Panc1 (cell line): Measurements from ENCODE around the gene PLD1. TPM values are rescaled to one million over a fixed set of nuclear protein-coding genes. Genes with fewer than 3 reads are reported as not detected.

Experiments
- ATAC-seq: fragments of 200-7000 bp; cut with Tn5 transposase; 2 replicates; pipeline ENCODE4 v1.9.1; 2020; ENCODE audit warnings: mild to moderate bottlenecking, moderate library complexity
- BruUV-seq: library from RNA; stranded (reverse); fragments of 400-500 nt; replicated peaks from 2 replicates; lab custom pipeline; 2021; lab: Mats Ljungman, UMichigan
- CTCF ChIA-PET: fragments of 300-600 bp; sonication (Branson Sonifier 250); formaldehyde crosslinking; loops from one replicate; lab custom pipeline; 2022; ENCODE audit warnings: antibody characterized with exemption; lab: Charles Lee
- POLR2A ChIA-PET: fragments of 300-600 bp; sonication (Branson Sonifier 250); formaldehyde crosslinking; loops from one replicate; lab custom pipeline; 2022; ENCODE audit warnings: antibody characterized with exemption; lab: Charles Lee
- DNase-seq: peaks from one replicate; pipeline ENCODE4 v3.0.0-alpha.2; 2010; ENCODE audit warnings: low read depth, low spot score
- H3K27ac ChIP-seq: 2 replicates; pipeline ENCODE4 v1.5.1; 2011; ENCODE audit warnings: mild to moderate bottlenecking, low read length, inconsistent platforms
- H3K27me3 ChIP-seq: fragments of 200-500 bp; sonication (Bioruptor generic); 2 replicates; pipeline ENCODE4 v1.6.0; 2014; ENCODE audit warnings: low read length, inconsistent platforms; ENCODE audit not compliant: control insufficient read depth, insufficient read depth
- H3K36me3 ChIP-seq: fragments of 200-500 bp; sonication (Bioruptor generic); 2 replicates; pipeline ENCODE4 v1.5.1; 2014; ENCODE audit warnings: inconsistent platforms, mild to moderate bottlenecking, low read length, moderate library complexity; ENCODE audit not compliant: control insufficient read depth, insufficient read depth
- H3K4me1 ChIP-seq: 2 replicates; pipeline ENCODE4 v1.5.1; 2011; ENCODE audit warnings: inconsistent platforms, mild to moderate bottlenecking, low read length, moderate library complexity; ENCODE audit not compliant: control insufficient read depth, insufficient read depth
- H3K4me3 ChIP-seq, 2 experiments: 2 replicates each; pipeline ENCODE4 v1.5.1; 2011 to 2012; ENCODE audit warnings: low read depth in 2 of 2, low read length in 2 of 2, mild to moderate bottlenecking in 2 of 2, inconsistent platforms in 1 of 2, moderate library complexity in 1 of 2
- H3K9me3 ChIP-seq: fragments of 200-500 bp; sonication (Bioruptor generic); 2 replicates; pipeline ENCODE4 v1.5.1; 2014; ENCODE audit warnings: low read depth, mild to moderate bottlenecking, inconsistent platforms, low read length, moderate library complexity; ENCODE audit not compliant: control insufficient read depth, insufficient read depth
- POLR2AphosphoS5 ChIP-seq: IDR thresholded peaks from 2 replicates; pipeline ENCODE4 v1.6.1; 2012; ENCODE audit warnings: mild to moderate bottlenecking, low read depth, low read length, moderate library complexity
- SIN3A ChIP-seq: IDR thresholded peaks from 2 replicates; pipeline ENCODE4 v1.6.1; 2012; ENCODE audit warnings: low read depth, mild to moderate bottlenecking, low read length, moderate library complexity, borderline replicate concordance; ENCODE audit not compliant: insufficient read depth
- TCF7L2 ChIP-seq: IDR thresholded peaks from 2 replicates; pipeline ENCODE4 v1.6.1; 2011; ENCODE audit warnings: mild to moderate bottlenecking, low read depth, low read length, inconsistent platforms
- in situ Hi-C: cut with HindIII; loops from 2 replicates; pipeline ENCODE4 v1.10.0; 2016; ENCODE audit warnings: low sequenced_read_pairs, low pct_unique_long_range_greater_than_20kb
- intact Hi-C: fragments of 100-400 bp; cut with micrococcal nuclease; formaldehyde crosslinking; loops from one replicate; pipeline ENCODE4 v1.10.0; 2022; ENCODE audit not compliant: unreplicated experiment
- total RNA-seq: library from RNA; stranded (reverse); gene quantifications from one replicate; pipeline ENCODE4 v1.2.1, GENCODE V29; 2021; ENCODE audit not compliant: unreplicated experiment
- TF ChIP-seq, protein P1 (sequence below), 2 experiments: IDR thresholded peaks; 2 replicates each; pipeline ENCODE4 v1.6.1; 2011 to 2012; ENCODE audit warnings: low read depth in 2 of 2, control low read depth in 1 of 2, low read length in 1 of 2, mild to moderate bottlenecking in 1 of 2, moderate library complexity in 1 of 2; ENCODE audit not compliant: insufficient read depth in 1 of 2
- TF ChIP-seq, protein P2 (sequence below): fragments of 450-650 bp; IDR thresholded peaks from 2 replicates; pipeline ENCODE4 v1.5.1; 2017; ENCODE audit warnings: mild to moderate bottlenecking

PLD1 gene
- total RNA-seq, 1 experiment from 2014 or later = 20.6 TPM

DNA sequence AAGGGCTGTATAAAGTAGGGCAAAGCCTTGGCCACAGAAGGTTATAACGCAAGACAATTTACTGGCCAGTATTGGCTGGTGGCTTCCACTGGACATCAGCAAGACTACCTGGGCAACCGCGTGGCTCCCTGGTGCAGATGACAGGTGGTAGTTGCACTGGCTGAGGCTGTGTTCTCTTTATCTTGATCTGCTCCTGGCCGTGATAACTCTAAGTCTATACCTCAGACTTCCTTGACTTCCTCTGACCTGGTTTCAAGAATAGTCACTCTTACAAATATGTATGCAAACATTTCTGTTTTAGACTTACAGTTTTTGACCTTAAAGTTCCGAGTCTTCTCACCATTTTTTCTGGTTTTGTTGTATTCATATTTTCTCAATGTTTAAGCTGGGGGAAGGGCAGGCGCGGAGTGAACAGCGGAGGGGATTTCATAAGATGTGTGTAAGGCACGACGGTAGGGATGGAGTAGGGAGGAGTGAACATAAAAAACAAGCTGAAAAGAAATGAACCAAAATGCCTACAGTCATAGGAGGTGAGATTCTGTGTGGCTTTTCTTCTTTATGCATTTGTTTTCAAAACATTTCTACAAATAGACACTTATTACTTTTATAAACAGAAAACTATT, 17.7 kb upstream of the PLD1 start:
- no TSS peak for BruUV-seq
- Histone ChIP-seq H3K27me3 (no peaks in the 10 kb centered on the region), H3K36me3 (no peaks in the 10 kb centered on the region), H3K9me3 (no peaks in the 10 kb centered on the region), H3K27ac (no peak overlapping the region), H3K4me3 (no peak overlapping the region), H3K4me1 (peaks cover 23% of the 10 kb centered on the region; the same call in 1 of the 2 replicates)
- TF ChIP-seq TCF7L2 (no peak), POLR2AphosphoS5 (no peak), SIN3A (no peak)
- TF ChIP-seq, protein P1, sequence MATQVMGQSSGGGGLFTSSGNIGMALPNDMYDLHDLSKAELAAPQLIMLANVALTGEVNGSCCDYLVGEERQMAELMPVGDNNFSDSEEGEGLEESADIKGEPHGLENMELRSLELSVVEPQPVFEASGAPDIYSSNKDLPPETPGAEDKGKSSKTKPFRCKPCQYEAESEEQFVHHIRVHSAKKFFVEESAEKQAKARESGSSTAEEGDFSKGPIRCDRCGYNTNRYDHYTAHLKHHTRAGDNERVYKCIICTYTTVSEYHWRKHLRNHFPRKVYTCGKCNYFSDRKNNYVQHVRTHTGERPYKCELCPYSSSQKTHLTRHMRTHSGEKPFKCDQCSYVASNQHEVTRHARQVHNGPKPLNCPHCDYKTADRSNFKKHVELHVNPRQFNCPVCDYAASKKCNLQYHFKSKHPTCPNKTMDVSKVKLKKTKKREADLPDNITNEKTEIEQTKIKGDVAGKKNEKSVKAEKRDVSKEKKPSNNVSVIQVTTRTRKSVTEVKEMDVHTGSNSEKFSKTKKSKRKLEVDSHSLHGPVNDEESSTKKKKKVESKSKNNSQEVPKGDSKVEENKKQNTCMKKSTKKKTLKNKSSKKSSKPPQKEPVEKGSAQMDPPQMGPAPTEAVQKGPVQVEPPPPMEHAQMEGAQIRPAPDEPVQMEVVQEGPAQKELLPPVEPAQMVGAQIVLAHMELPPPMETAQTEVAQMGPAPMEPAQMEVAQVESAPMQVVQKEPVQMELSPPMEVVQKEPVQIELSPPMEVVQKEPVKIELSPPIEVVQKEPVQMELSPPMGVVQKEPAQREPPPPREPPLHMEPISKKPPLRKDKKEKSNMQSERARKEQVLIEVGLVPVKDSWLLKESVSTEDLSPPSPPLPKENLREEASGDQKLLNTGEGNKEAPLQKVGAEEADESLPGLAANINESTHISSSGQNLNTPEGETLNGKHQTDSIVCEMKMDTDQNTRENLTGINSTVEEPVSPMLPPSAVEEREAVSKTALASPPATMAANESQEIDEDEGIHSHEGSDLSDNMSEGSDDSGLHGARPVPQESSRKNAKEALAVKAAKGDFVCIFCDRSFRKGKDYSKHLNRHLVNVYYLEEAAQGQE (IDR thresholded peaks at IDR 0.05; ENCODE audit: insufficient read depth in 1 of 2, low read depth in 2 of 2, low read length in 1 of 2) = no peak
- TF ChIP-seq, protein P2, sequence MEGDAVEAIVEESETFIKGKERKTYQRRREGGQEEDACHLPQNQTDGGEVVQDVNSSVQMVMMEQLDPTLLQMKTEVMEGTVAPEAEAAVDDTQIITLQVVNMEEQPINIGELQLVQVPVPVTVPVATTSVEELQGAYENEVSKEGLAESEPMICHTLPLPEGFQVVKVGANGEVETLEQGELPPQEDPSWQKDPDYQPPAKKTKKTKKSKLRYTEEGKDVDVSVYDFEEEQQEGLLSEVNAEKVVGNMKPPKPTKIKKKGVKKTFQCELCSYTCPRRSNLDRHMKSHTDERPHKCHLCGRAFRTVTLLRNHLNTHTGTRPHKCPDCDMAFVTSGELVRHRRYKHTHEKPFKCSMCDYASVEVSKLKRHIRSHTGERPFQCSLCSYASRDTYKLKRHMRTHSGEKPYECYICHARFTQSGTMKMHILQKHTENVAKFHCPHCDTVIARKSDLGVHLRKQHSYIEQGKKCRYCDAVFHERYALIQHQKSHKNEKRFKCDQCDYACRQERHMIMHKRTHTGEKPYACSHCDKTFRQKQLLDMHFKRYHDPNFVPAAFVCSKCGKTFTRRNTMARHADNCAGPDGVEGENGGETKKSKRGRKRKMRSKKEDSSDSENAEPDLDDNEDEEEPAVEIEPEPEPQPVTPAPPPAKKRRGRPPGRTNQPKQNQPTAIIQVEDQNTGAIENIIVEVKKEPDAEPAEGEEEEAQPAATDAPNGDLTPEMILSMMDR = no peak
- no peak for ATAC-seq
- POLR2A ChIA-PET = no interaction called here
- CTCF ChIA-PET = interaction anchor here (2.9 kb wide), 1 partner anchor 56 kb away, joined by 11 read pairs; no protein-coding TSS in a partner anchor
- in situ Hi-C loops = no loop called here
- no peak for DNase-seq
- intact Hi-C loops = no loop called here

DNA sequence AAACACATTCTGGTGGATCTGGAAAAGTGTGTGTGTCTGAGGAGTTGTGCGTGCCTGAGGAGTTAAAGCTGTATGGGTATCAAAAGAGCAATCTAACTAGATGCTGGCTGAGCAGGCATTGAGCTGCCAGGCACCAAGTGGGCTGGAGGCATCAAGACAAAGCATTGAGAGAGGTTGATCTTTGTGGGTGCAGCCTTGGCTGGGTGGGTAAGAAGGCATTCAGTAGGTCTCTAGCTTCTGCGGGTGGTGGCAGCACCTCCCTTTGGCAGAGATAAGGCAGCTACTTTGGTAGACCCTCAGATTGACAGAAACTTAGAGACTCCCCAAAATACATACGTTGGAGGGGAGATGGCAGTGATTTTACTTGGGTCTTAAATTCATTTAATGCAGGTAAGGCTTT, 17.1 kb upstream of the PLD1 start:
- H3K27ac ChIP-seq = no peak overlapping the region
- POLR2A ChIA-PET = interaction anchor here (0.6 kb wide), 1 partner anchor 229 kb away, joined by 3 read pairs; no protein-coding TSS in a partner anchor
- no TSS peak for BruUV-seq
- DNase-seq = no peak
- TF ChIP-seq SIN3A (no peak), POLR2AphosphoS5 (no peak), TCF7L2 (no peak)
- TF ChIP-seq, protein P2 = no peak
- TF ChIP-seq, protein P1 (IDR thresholded peaks at IDR 0.05; ENCODE audit: insufficient read depth in 1 of 2, low read depth in 2 of 2, low read length in 1 of 2) = no peak
- intact Hi-C loops (no loop called here), in situ Hi-C loops (no loop called here)
- ATAC-seq = no peak
- H3K36me3 ChIP-seq = no peaks in the 10 kb centered on the region
- H3K4me1 ChIP-seq = peaks cover 23% of the 10 kb centered on the region; the same call in 1 of the 2 replicates
- no peak overlapping the region for H3K4me3 ChIP-seq
- CTCF ChIA-PET = no interaction called here
- no peaks in the 10 kb centered on the region for H3K27me3 ChIP-seq
- H3K9me3 ChIP-seq = no peaks in the 10 kb centered on the region
